CD14-positive monocyte (primary cell): ENCODE measurements around the gene TUT7. TPM values are rescaled to one million over a fixed set of nuclear protein-coding genes. Genes with fewer than 3 reads are reported as not detected.
A peak's percentile ranks its signal among the peaks of the same experiment; 100 is the strongest.

Experiments
- DNase-seq, 3 donors: peaks; one replicate each; pipeline ENCODE4 v3.0.0-alpha.2; 2011 to 2022
- H2AFZ ChIP-seq: 2 replicates; pipeline ENCODE4 v1.6.0; 2012; ENCODE audit warnings: mild to moderate bottlenecking, low read depth, low read length, inconsistent platforms; ENCODE audit not compliant: insufficient read depth, poor library complexity, severe bottlenecking
- H3K27ac ChIP-seq, 2 donors: 1 replicate in 1 of 2; 2 replicates in 1 of 2; pipeline ENCODE4 v1.5.1; 2012 to 2013; ENCODE audit warnings: low read length in 2 of 2, control low read depth in 1 of 2, inconsistent platforms in 1 of 2, low read depth in 1 of 2, mild to moderate bottlenecking in 1 of 2
- H3K27me3 ChIP-seq, 2 donors: one replicate each; pipeline versions ENCODE4 v1.6.0 to v1.6.1; 2011 to 2013; ENCODE audit warnings: low read length in 2 of 2; ENCODE audit not compliant: control insufficient read depth in 2 of 2, insufficient read depth in 2 of 2
- H3K36me3 ChIP-seq, 2 donors: replicated peaks in 1 of 2; 1 replicate in 1 of 2; 2 replicates in 1 of 2; pipeline versions ENCODE4 v1.5.1 to v1.6.1; 2012 to 2013; ENCODE audit warnings: low read length in 2 of 2, control low read depth in 1 of 2, inconsistent platforms in 1 of 2, mild to moderate bottlenecking in 1 of 2; ENCODE audit not compliant: insufficient read depth in 2 of 2, control insufficient read depth in 1 of 2
- H3K4me1 ChIP-seq, 2 donors: 1 replicate in 1 of 2; 2 replicates in 1 of 2; pipeline versions ENCODE4 v1.5.1 to v1.6.1; 2012 to 2013; ENCODE audit warnings: low read length in 2 of 2, control low read depth in 1 of 2, inconsistent platforms in 1 of 2, mild to moderate bottlenecking in 1 of 2, moderate library complexity in 1 of 2; ENCODE audit not compliant: insufficient read depth in 2 of 2, control insufficient read depth in 1 of 2
- H3K4me2 ChIP-seq: replicated peaks from 2 replicates; pipeline ENCODE3; 2012; ENCODE audit warnings: low read length, moderate library complexity, mild to moderate bottlenecking; ENCODE audit not compliant: poor library complexity, severe bottlenecking; ENCODE audit errors: extremely low read depth
- H3K4me3 ChIP-seq, 3 experiments: fragments of 200-600 bp in 1 of 3; sonication (generic) in 1 of 3; replicated peaks in 1 of 3; 1 replicate in 2 of 3; 2 replicates in 1 of 3; pipeline ENCODE4 v1.5.1; 2011 to 2013; ENCODE audit warnings: low read length in 3 of 3, mild to moderate bottlenecking in 3 of 3, control low read depth in 2 of 3, low read depth in 2 of 3, inconsistent platforms in 1 of 3, moderate library complexity in 1 of 3
- H3K79me2 ChIP-seq: 2 replicates; pipeline ENCODE4 v1.6.0; 2012; ENCODE audit warnings: mild to moderate bottlenecking, control low read depth, inconsistent platforms, low read length, moderate library complexity; ENCODE audit not compliant: insufficient read depth
- H3K9ac ChIP-seq: 2 replicates; pipeline ENCODE4 v1.6.0; 2017; ENCODE audit warnings: low read length, mild to moderate bottlenecking; ENCODE audit not compliant: insufficient read depth, poor library complexity, severe bottlenecking
- H3K9me3 ChIP-seq, 2 donors: replicated peaks in 1 of 2; 1 replicate in 1 of 2; 2 replicates in 1 of 2; pipeline versions ENCODE4 v1.5.1 to v1.6.1; 2012 to 2013; ENCODE audit warnings: low read length in 2 of 2, control low read depth in 1 of 2; ENCODE audit not compliant: control insufficient read depth in 1 of 2, insufficient read depth in 1 of 2
- H4K20me1 ChIP-seq: 2 replicates; pipeline ENCODE4 v1.6.0; 2012; ENCODE audit warnings: mild to moderate bottlenecking, low read length, control low read depth, moderate library complexity; ENCODE audit not compliant: insufficient read depth
- H3K27ac Mint-ChIP-seq, 7 donors: one replicate each; pipeline ENCODE4 v1.8.0; 2020; ENCODE audit warnings: mild to moderate bottlenecking in 7 of 7, mixed read lengths in 7 of 7, moderate library complexity in 6 of 7, inconsistent platforms in 2 of 7
- H3K27me3 Mint-ChIP-seq, 3 donors: one replicate each; pipeline ENCODE4 v1.8.0; 2021 to 2022; ENCODE audit warnings: low read depth in 3 of 3, mild to moderate bottlenecking in 3 of 3, mixed read lengths in 3 of 3, moderate library complexity in 3 of 3, inconsistent platforms in 1 of 3
- H3K36me3 Mint-ChIP-seq, 2 donors: one replicate each; pipeline ENCODE4 v1.8.0; 2020; ENCODE audit warnings: mixed read lengths in 2 of 2, inconsistent platforms in 1 of 2, mild to moderate bottlenecking in 1 of 2
- H3K4me1 Mint-ChIP-seq: one replicate; pipeline ENCODE4 v1.8.0; 2020; ENCODE audit warnings: mild to moderate bottlenecking, mixed read lengths
- H3K4me3 Mint-ChIP-seq, 2 donors: one replicate each; pipeline ENCODE4 v1.8.0; 2020; ENCODE audit warnings: mild to moderate bottlenecking in 2 of 2, mixed read lengths in 2 of 2, moderate library complexity in 1 of 2
- H3K9me3 Mint-ChIP-seq, 7 donors: one replicate each; pipeline ENCODE4 v1.8.0; 2020 to 2022; ENCODE audit warnings: mixed read lengths in 7 of 7, mild to moderate bottlenecking in 6 of 7, moderate library complexity in 6 of 7, inconsistent platforms in 2 of 7
- WGBS: methylation state at CpG from one replicate; pipeline ENCODE4 v1.1.5; 2013; ENCODE audit warnings: missing lambda C conversion rate; ENCODE audit not compliant: insufficient coverage; 5-methylcytosine and 5-hydroxymethylcytosine counted together
- intact Hi-C, 2 donors: fragments of 100-400 bp; cut with micrococcal nuclease; formaldehyde crosslinking; loops; one replicate each; pipeline versions ENCODE4 v1.15.0 to v1.15.1; 2023
- polyA plus RNA-seq, 3 donors: library from polyadenylated mRNA; depleted of rRNA in 1 of 3; unstranded in 2 of 3; stranded (reverse) in 1 of 3; fragments of 300-500 nt in 2 of 3; fragments of >200 nt in 1 of 3; fragmentation: Illumina TruSeq in 2 of 3; gene quantifications; 1 replicate in 2 of 3; 2 replicates in 1 of 3; pipeline ENCODE4 v1.2.3, GENCODE V29; 2012 to 2021
- TF ChIP-seq, protein P1 (sequence below): fragments of 200-600 bp; IDR thresholded peaks from one replicate; pipeline ENCODE4 v1.8.0; 2022; ENCODE audit warnings: antibody characterized with exemption, mild to moderate bottlenecking

TUT7 gene
- polyA plus RNA-seq, 3 donors: 14.2 to 51.6 (median 27.9) TPM

DNA sequence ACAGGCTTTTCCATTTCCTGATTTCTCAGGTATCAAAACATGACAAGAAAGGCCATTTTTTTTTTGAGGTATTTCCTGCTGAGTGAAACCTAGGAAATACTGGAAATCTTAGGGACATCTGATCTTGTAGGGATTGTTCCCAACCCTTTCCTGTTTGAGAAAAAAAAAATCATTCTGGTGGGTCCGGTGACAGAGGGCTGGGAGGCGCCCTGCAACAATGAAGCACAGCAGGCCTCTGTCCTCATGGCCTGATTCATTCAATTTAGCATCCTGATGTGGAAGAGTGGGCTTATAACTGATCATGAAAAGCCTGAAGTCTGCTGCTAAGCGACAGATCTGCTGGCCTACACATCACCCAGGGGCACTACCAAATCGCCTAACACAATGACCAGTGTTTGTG is 91.7 kb downstream of the TUT7 start:
- no peaks in the 10 kb centered on the region for H3K27me3 ChIP-seq
- H3K27me3 Mint-ChIP-seq: no peaks in the 10 kb centered on the region
- no peak overlapping the region for H3K4me2 ChIP-seq
- H3K36me3 ChIP-seq: peaks cover 4 to 34% of the 10 kb centered on the region in 2 donors
- H3K4me1 Mint-ChIP-seq: no peaks in the 10 kb centered on the region
- peaks cover 32 to 40% of the 10 kb centered on the region in 2 donors for H3K36me3 Mint-ChIP-seq
- H3K9ac ChIP-seq: no peak overlapping the region
- no peaks in the 10 kb centered on the region for H4K20me1 ChIP-seq
- intact Hi-C loops: no loop called here
- H3K9me3 Mint-ChIP-seq: no peaks in the 10 kb centered on the region
- TF ChIP-seq, protein P1, sequence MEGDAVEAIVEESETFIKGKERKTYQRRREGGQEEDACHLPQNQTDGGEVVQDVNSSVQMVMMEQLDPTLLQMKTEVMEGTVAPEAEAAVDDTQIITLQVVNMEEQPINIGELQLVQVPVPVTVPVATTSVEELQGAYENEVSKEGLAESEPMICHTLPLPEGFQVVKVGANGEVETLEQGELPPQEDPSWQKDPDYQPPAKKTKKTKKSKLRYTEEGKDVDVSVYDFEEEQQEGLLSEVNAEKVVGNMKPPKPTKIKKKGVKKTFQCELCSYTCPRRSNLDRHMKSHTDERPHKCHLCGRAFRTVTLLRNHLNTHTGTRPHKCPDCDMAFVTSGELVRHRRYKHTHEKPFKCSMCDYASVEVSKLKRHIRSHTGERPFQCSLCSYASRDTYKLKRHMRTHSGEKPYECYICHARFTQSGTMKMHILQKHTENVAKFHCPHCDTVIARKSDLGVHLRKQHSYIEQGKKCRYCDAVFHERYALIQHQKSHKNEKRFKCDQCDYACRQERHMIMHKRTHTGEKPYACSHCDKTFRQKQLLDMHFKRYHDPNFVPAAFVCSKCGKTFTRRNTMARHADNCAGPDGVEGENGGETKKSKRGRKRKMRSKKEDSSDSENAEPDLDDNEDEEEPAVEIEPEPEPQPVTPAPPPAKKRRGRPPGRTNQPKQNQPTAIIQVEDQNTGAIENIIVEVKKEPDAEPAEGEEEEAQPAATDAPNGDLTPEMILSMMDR: no peak
- H3K27ac ChIP-seq: no peak overlapping the region
- DNase-seq: no peak
- no peak overlapping the region for H3K4me3 Mint-ChIP-seq
- no peaks in the 10 kb centered on the region for H3K4me1 ChIP-seq
- H3K79me2 ChIP-seq: no peaks in the 10 kb centered on the region
- H3K4me3 ChIP-seq: no peak overlapping the region
- no peaks in the 10 kb centered on the region for H3K9me3 ChIP-seq
- no peak overlapping the region for H2AFZ ChIP-seq
- no peak overlapping the region for H3K27ac Mint-ChIP-seq
- 100% methylated on average over 2 of the region's 4 CpGs for WGBS

DNA sequence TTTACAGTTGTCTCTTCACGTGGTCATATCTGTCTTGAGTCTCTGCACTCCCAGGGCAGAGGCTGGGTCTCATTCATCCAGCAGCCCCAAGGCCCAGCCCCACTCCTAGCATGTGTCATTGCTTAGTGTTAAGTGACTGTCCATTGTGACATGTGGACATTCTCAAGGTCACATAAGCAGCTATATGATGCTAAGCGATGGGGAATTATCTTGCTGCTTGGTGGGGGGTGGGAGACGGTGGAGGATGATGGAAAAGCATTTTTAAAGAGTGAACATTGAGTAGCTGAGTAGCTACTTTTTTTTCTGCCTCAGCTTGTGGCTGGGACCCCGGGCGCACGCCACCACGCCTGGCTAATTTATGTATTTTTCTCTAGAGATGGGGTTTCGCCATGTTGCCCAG is 94.7 kb downstream of the TUT7 start, which contains the start of gene C9orf153:
Gene C9orf153 (minus strand): TSS at position 101 of the 400 bp plus-strand sequence. CDS start 30,054 bp downstream, outside the sequence.
- Mint-ChIP-seq H3K27me3 (no peaks in the 10 kb centered on the region), H3K36me3 (peaks cover 21 to 23% of the 10 kb centered on the region in 2 donors), H3K4me1 (no peaks in the 10 kb centered on the region), H3K27ac (peak within 1 kb of the TSS in 2 of 7 donors; percentile 10 to 17), H3K4me3 (no peak within 1 kb of the TSS), H3K9me3 (no peaks in the 10 kb centered on the region)
- Histone ChIP-seq H3K27ac (no peak within 1 kb of the TSS), H3K4me3 (no peak within 1 kb of the TSS), H2AFZ (no peak within 1 kb of the TSS), H3K4me2 (no peak within 1 kb of the TSS), H3K79me2 (no peaks in the 10 kb centered on the region), H4K20me1 (no peaks in the 10 kb centered on the region), H3K9ac (no peak within 1 kb of the TSS), H3K4me1 (no peaks in the 10 kb centered on the region), H3K36me3 (peaks cover 4 to 19% of the 10 kb centered on the region in 2 donors), H3K9me3 (no peaks in the 10 kb centered on the region), H3K27me3 (no peaks in the 10 kb centered on the region)
- no peak for DNase-seq
- TF ChIP-seq, protein P1: no peak
- intact Hi-C loops: no loop called here
- WGBS: 80% methylated on average over 6 of the region's 8 CpGs
